SK-N-SH treated with all-trans-retinoic acid at 6 μM for 48 hours (cell line): ENCODE data around the gene UTP14A.

ENCODE experiments used
- ATAC-seq: fragments of 200-7000 bp; cut with Tn5 transposase; 3 replicates; pipeline ENCODE4 v1.9.1; 2020; ENCODE audit warnings: mild to moderate bottlenecking, moderate library complexity
- ARNTL ChIP-seq: fragments of 450-650 bp; formaldehyde crosslinking; IDR thresholded peaks from 2 replicates; pipeline ENCODE4 v1.5.0; 2020; ENCODE audit warnings: low read depth, mild to moderate bottlenecking, moderate library complexity, borderline replicate concordance
- BACH2 ChIP-seq: fragments of 250-450 bp; sonication (Bioruptor Pico); IDR thresholded peaks from 2 replicates; pipeline ENCODE4 v1.9.0; 2021; ENCODE audit warnings: mild to moderate bottlenecking, borderline replicate concordance
- CREB5 ChIP-seq: fragments of 250-450 bp; sonication (Bioruptor Pico); IDR thresholded peaks from 2 replicates; pipeline ENCODE4 v1.5.1; 2020; ENCODE audit warnings: low read depth, mild to moderate bottlenecking, moderate library complexity
- CSDC2 ChIP-seq: fragments of 250-450 bp; sonication (Bioruptor Pico); IDR thresholded peaks from 2 replicates; pipeline ENCODE4 v1.5.0; 2020; ENCODE audit warnings: mild to moderate bottlenecking, moderate library complexity
- CSRNP3 ChIP-seq: fragments of 250-450 bp; sonication (Bioruptor Pico); IDR thresholded peaks from 2 replicates; pipeline ENCODE4 v1.5.1; 2021; ENCODE audit warnings: mild to moderate bottlenecking, moderate library complexity
- ESRRG ChIP-seq: fragments of 250-450 bp; sonication (Bioruptor Pico); IDR thresholded peaks from 2 replicates; pipeline ENCODE4 v1.6.1; 2021; ENCODE audit warnings: mild to moderate bottlenecking
- GLIS3 ChIP-seq: fragments of 250-450 bp; sonication (Bioruptor Pico); IDR thresholded peaks from 2 replicates; pipeline ENCODE4 v1.5.0; 2020; ENCODE audit warnings: mild to moderate bottlenecking, moderate library complexity
- ISL1 ChIP-seq: fragments of 250-450 bp; sonication (Bioruptor Pico); IDR thresholded peaks from 2 replicates; pipeline ENCODE4 v2.1.2; 2022; ENCODE audit warnings: mild to moderate bottlenecking, moderate library complexity
- OSR1 ChIP-seq: fragments of 250-450 bp; sonication (Bioruptor Pico); IDR thresholded peaks from 2 replicates; pipeline ENCODE4 v1.8.0; 2022; ENCODE audit warnings: moderate library complexity, mild to moderate bottlenecking, inconsistent platforms
- PATZ1 ChIP-seq: fragments of 250-450 bp; sonication (Bioruptor Pico); IDR thresholded peaks from 2 replicates; pipeline ENCODE4 v1.8.0; 2020; ENCODE audit warnings: mild to moderate bottlenecking, moderate library complexity, borderline replicate concordance
- POU6F1 ChIP-seq: fragments of 250-450 bp; sonication (Bioruptor Pico); IDR thresholded peaks from 2 replicates; pipeline ENCODE4 v1.8.0; 2021; ENCODE audit warnings: low read depth, mild to moderate bottlenecking, moderate library complexity, borderline replicate concordance
- PPARA ChIP-seq: fragments of 250-450 bp; sonication (Bioruptor Pico); IDR thresholded peaks from 2 replicates; pipeline ENCODE4 v1.5.0; 2020; ENCODE audit warnings: mild to moderate bottlenecking, borderline replicate concordance
- RARB ChIP-seq: fragments of 250-450 bp; sonication (Bioruptor Pico); IDR thresholded peaks from 2 replicates; pipeline ENCODE4 v1.8.0; 2021; ENCODE audit warnings: mild to moderate bottlenecking, moderate library complexity
- SNAI2 ChIP-seq: fragments of 250-450 bp; sonication (Bioruptor Pico); IDR thresholded peaks from 2 replicates; pipeline ENCODE4 v1.5.0; 2020; ENCODE audit warnings: mild to moderate bottlenecking, moderate library complexity
- TOX ChIP-seq: fragments of 250-450 bp; sonication (Bioruptor Pico); IDR thresholded peaks from 2 replicates; pipeline ENCODE4 v1.8.0; 2021; ENCODE audit warnings: mild to moderate bottlenecking, moderate library complexity, borderline replicate concordance
- TSHZ2 ChIP-seq: fragments of 250-450 bp; sonication (Bioruptor Pico); IDR thresholded peaks from 2 replicates; pipeline ENCODE4 v1.5.0; 2020; ENCODE audit warnings: mild to moderate bottlenecking, moderate library complexity
- ZC3H10 ChIP-seq: fragments of 250-450 bp; sonication (Bioruptor Pico); IDR thresholded peaks from 2 replicates; pipeline ENCODE4 v1.5.1; 2021; ENCODE audit warnings: mild to moderate bottlenecking, moderate library complexity
- ZFP3 ChIP-seq: fragments of 250-450 bp; sonication (Bioruptor Pico); IDR thresholded peaks from 2 replicates; pipeline ENCODE4 v1.5.0; 2020; ENCODE audit warnings: mild to moderate bottlenecking, moderate library complexity
- ZFP30 ChIP-seq: fragments of 450-650 bp; formaldehyde crosslinking; IDR thresholded peaks from 2 replicates; pipeline ENCODE4 v1.5.0; 2022; ENCODE audit warnings: mild to moderate bottlenecking, moderate library complexity
- ZNF70 ChIP-seq: fragments of 450-650 bp; formaldehyde crosslinking; IDR thresholded peaks from 2 replicates; pipeline ENCODE4 v1.5.0; 2020; ENCODE audit warnings: mild to moderate bottlenecking, moderate library complexity

The UTP14A gene

GRCh38 chrX:129932821-129933321 is 26.9 kb downstream of the UTP14A start:
- ATAC-seq: no peak

GRCh38 chrX:129933700-129934099 is 27.7 kb downstream of the UTP14A start:
- TF ChIP-seq ISL1 (CRISPR knock-in tag): no peak
- no peak for TF ChIP-seq TOX
- no peak for TF ChIP-seq GLIS3 (CRISPR knock-in tag)
- TF ChIP-seq PPARA (CRISPR knock-in tag): no peak
- TF ChIP-seq CSRNP3 (CRISPR knock-in tag): no peak
- ATAC-seq: no peak

More at GRCh38 chrX:129932821-129933321, 26.9 kb downstream of the UTP14A start:
- TF ChIP-seq ZC3H10 (CRISPR knock-in tag): no peak
- no peak for TF ChIP-seq OSR1 (CRISPR knock-in tag)
- TF ChIP-seq RARB: no peak
- no peak for TF ChIP-seq TSHZ2 (CRISPR knock-in tag)
- no peak for TF ChIP-seq PPARA (CRISPR knock-in tag)
- no peak for TF ChIP-seq ESRRG (CRISPR knock-in tag)

- ATAC-seq: no peak
These were observed 28.5 kb downstream of the UTP14A start for GRCh38 chrX:129934461-129934860.

GRCh38 chrX:129934952-129935351 is 29.0 kb downstream of the UTP14A start:
- TF ChIP-seq PPARA (CRISPR knock-in tag) (no peak), POU6F1 (CRISPR knock-in tag) (no peak), CSDC2 (CRISPR knock-in tag) (no peak)
- ATAC-seq: no peak

More at GRCh38 chrX:129934461-129934860, 28.5 kb downstream of the UTP14A start:
- TF ChIP-seq PATZ1 (CRISPR knock-in tag) (no peak), SNAI2 (CRISPR knock-in tag) (no peak), GLIS3 (CRISPR knock-in tag) (no peak), ARNTL (CRISPR knock-in tag) (no peak)
- TF ChIP-seq, all 23 proteins: peak for 0

GRCh38 chrX:129938081-129938480 is 32.1 kb downstream of the UTP14A start:
- no peak for ATAC-seq
- TF ChIP-seq SNAI2 (CRISPR knock-in tag) (no peak), BACH2 (CRISPR knock-in tag) (no peak), CSRNP3 (CRISPR knock-in tag) (no peak), ESRRG (CRISPR knock-in tag) (no peak), RARB (no peak), CREB5 (CRISPR knock-in tag) (no peak), PATZ1 (CRISPR knock-in tag) (no peak), ZFP3 (CRISPR knock-in tag) (no peak), ZNF70 (CRISPR knock-in tag) (no peak), CSDC2 (CRISPR knock-in tag) (no peak), ZFP30 (CRISPR knock-in tag) (no peak), ARNTL (CRISPR knock-in tag) (no peak)
